GM11168 (cell line): Measurements from ENCODE around the gene SLC1A1.

Experiments used
- in situ Hi-C: fragments of 300-500 bp; cut with MboI; formaldehyde crosslinking; loops from one replicate; pipeline ENCODE4 v1.12.0; 2022; ENCODE audit warnings: low sequenced_read_pairs; ENCODE audit not compliant: unreplicated experiment

Gene SLC1A1

DNA sequence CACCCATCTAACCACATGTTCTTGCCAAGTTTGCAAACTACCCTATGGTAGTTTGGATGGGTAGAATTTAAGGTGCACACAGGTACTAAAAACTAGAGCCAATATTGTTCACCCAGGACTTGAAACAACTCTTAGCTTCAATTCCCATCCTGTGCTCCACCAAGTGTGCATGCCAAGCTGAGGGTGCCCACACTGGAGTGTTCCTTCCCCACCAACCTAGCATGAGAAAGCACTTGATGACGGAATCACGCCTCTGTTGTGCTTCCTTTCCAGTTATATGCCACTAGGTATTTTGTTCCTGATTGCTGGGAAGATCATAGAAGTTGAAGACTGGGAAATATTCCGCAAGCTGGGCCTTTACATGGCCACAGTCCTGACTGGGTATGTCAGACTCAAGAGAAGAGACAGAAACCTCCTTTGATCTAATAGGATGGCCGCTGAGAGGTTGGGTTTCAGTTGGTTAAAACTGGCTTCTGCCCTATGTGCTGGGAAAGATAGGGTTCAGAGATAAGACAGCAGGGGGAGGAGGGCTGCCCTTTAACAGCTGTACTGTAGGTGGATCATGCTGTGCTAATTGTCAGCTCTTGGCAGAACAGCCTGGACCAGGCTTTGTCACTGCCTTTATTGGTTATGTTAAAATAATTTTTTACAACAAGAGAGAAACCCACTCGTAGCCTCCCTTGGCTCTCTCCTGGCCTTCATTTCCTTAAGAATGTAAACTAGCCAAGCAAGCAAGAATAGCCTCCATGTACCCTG is 83.5 kb downstream of the SLC1A1 start:
- in situ Hi-C loops, result no loop called here

DNA sequence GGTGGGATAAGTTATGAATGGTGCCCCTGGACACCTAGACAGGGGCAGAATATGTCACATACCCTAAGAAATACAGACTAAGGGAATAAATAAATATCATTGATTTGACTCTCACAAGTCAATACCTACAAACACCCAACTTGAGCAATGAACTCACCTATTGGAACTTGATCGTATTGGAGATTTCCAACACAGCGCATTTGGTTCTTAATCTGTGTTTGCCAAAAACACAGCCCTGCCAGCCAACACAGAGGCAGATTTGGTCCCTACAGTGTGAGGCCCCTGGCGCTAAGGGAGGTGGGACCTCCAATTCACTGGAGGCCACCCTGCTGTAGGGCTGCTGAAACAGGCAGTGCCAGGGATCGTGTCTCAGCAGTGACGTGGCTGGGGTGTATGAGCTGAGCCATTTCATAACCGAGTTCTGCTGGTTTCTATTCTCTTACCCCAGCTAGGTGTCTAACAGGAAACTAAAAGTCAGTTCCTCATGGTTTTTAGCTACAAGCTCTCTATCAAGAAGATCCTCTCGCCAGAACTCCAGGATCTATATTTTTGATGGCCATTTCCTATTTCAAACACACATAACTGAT is 84.5 kb downstream of the SLC1A1 start:
- in situ Hi-C loops, result no loop called here

- in situ Hi-C loops, result no loop called here
Observed at GRCh38 chr9:4575997-4576396, 85.7 kb downstream of the SLC1A1 start.

GRCh38 chr9:4576448-4576847 is 86.2 kb downstream of the SLC1A1 start:
- in situ Hi-C loops, result no loop called here

DNA sequence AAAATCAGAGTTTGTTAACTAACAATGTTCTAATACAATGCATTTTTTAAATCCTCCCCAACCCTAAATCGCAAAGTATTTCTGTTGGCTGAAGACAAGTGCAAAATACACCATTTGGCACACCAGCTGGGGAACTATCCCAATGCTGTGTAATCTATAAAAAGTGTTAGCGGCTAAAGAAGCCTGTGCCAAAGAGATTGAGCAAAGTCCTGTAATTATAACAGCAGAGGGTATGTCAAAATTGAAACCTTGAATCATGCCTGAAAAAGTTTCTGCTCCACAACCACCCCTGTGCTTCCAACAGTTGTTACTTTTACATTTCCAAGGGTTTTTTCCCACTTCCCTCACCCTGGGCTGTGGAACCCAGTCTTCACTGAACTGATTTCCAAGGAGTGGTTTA is 88.7 kb downstream of the SLC1A1 start:
- in situ Hi-C loops, result no loop called here

- in situ Hi-C loops, result no loop called here
Observed at GRCh38 chr9:4581035-4581760, 90.9 kb downstream of the SLC1A1 start.

- in situ Hi-C loops, result no loop called here
Observed at GRCh38 chr9:4581861-4582565, 91.7 kb downstream of the SLC1A1 start.

DNA sequence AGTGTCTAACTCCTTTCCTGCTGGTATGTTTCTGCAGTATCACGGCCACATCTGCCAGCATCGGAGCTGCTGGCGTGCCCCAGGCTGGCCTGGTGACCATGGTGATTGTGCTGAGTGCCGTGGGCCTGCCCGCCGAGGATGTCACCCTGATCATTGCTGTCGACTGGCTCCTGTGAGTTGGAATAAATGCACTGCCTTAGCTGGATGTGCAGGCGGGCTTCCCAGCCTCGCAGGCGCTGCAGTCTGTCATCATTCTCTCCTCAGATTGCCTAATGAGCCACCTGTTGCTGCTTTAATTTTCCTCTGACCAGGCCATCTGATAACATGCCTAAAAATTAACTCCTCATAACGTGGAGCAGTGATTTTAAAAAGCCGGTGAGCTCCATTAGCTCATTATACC is 92.7 kb downstream of the SLC1A1 start:
- in situ Hi-C loops, result no loop called here

GRCh38 chr9:4584636-4585035 is 94.4 kb downstream of the SLC1A1 start:
- in situ Hi-C loops, result no loop called here

DNA sequence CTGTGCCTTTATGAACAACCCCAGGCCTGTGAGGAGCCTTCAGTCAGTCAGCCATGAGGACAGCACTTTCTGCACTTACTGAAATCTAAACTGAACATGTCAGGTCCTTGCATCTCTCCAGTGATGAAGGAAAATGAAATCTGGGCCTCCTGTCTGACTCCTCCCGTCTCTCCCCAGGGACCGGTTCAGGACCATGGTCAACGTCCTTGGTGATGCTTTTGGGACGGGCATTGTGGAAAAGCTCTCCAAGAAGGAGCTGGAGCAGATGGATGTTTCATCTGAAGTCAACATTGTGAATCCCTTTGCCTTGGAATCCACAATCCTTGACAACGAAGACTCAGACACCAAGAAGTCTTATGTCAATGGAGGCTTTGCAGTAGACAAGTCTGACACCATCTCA is 94.9 kb downstream of the SLC1A1 start:
- in situ Hi-C loops, result no loop called here

DNA sequence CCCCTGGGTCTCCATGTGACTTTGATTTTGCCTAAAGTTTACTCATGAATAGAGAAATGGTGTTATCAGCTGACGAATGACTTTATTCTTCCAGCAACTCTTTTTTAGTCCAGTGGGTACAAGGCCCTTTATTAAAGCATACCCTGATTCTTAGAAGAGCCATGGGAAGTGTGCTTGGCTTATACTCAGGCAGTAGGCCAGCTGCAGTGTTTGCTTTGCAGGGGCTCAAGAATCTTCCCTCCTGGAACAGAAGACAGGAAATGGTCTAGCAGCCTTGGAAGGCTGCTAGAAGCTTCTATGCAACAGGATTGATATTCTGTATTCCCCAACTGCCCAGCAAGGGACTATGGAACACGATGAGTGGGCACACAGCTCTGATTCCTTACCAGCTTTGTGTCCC is 98.5 kb downstream of the SLC1A1 start:
- in situ Hi-C loops, result no loop called here

DNA sequence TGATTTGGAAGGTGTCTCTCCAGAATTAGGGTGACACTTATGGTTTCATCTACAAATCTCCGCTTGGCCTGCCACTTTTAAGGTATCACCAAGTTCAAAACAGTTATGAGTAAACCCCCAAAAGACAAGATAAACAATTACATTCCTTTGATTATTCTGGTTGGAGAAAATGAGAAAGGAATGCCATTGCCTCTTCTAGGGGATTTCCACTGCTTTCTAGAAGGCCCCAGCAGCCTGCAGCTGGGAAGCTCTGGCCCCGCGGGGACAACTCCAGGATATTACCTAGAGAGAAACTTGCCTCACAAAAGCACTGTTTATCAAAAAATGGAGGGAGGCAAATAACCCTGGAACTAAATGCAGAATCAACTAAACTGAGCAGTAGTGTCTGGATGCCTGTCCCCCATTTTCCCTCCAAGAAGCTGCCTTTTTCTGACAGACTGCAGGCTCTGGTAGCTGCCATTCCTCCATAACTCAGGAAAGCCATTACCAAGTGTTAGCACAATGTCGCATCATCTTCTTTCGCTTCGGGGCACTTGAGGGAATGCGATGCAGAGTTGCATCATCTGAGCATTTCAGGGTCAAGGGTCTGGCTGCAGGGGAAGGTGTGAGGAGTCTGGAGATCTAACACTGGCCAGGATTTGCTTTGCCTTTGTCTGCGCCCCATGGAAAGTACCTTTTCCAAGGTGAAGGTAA is 100.3 kb downstream of the SLC1A1 start:
- in situ Hi-C loops, result no loop called here

- in situ Hi-C loops, result no loop called here
Observed at GRCh38 chr9:4591123-4591500, 100.8 kb downstream of the SLC1A1 start.

DNA sequence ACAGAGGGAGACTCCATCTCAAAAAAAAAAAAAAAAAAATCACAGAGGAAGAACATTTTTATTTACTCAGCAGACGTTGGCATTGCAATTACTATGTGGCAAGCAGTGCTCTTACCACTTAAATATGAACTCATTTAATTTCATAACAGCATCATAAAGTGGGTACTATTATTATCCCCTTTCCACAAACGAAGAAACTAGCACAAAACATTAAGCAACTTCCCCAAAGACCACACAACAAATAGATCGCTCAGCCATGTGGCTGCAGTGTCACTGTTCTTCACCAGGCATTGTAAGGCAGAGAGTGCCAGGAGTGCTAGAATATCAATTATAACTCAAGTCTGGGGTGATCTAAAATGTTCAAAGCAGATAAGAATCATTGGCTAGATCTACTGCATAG is 102.0 kb downstream of the SLC1A1 start:
- in situ Hi-C loops, result no loop called here

DNA sequence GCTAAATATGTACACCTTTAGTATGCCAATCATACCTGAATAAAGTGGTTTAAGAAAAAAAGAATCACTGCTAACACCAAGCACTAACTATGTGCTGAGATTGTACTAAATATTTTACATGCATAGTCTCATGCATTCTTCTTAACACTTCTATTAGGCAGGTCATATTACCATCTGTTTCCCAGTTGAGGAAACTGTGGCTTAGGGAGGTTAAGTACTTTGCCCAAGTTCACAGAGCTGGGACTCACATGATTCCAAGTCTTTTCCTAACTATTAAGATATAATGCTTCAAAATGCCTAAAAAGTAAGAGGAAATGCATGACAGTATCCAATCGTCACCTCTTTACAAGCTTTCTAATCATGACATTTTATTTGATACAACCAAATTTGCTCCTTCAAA is 102.6 kb downstream of the SLC1A1 start:
- in situ Hi-C loops, result no loop called here

GRCh38 chr9:4594545-4594944 is 104.3 kb downstream of the SLC1A1 start:
- in situ Hi-C loops, result no loop called here

DNA sequence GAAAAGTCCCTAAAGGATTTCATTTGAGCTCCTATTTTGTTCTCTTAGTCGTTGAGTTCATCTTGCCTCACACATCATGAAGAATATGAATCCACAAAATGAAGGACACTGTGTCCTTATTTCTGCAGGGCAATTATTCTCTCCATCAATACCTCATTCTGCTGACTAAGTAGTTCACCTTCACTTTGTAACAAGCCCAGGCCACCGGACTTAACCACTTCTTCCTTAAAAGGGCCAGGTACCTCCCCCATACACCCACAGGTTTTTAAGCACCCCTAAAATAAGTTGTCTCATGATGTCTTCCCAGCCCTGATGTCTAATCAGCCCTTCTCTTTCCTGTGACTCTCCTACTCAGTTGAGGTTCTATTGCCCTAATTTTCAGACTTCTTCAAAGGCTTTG is 104.7 kb downstream of the SLC1A1 start:
- in situ Hi-C loops, result no loop called here

DNA sequence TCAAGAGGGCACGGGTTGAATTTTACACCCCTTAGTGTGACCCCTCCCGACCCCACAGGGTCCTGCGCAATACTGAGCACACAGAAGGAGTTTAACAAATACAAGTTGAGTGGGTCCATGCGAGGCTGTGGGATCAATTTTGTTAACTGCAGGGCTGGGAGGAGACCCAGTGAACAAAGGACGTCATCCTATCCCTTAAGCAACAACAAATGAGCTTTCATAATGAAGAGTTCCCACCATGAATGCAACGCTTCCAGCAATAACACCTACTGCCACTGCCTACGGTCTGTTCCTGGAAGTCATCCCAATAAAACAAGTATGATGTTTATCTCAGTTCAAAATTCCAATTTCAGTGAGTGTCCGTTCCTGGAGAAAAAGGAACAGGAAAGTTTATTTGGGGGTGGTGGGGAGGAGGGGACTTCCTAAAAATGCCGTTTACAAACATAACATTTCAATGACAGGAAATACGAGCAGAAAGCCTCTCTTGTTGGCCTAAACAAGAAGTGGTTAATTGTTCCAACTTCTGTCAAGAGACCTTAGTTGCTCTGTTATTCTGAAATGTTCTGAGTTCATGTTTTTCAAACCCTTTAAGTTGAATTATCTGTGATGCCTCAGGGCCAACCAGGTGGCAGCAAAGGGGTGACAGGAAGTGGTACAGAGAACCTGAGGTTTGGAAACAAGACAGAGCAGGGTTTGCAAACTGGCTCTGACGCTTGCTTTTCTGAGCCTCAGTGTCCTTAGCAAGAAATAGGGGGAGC is 106.1 kb downstream of the SLC1A1 start:
- in situ Hi-C loops, result no loop called here

- in situ Hi-C loops, result no loop called here
Observed at GRCh38 chr9:4600368-4600767, 110.1 kb downstream of the SLC1A1 start.

DNA sequence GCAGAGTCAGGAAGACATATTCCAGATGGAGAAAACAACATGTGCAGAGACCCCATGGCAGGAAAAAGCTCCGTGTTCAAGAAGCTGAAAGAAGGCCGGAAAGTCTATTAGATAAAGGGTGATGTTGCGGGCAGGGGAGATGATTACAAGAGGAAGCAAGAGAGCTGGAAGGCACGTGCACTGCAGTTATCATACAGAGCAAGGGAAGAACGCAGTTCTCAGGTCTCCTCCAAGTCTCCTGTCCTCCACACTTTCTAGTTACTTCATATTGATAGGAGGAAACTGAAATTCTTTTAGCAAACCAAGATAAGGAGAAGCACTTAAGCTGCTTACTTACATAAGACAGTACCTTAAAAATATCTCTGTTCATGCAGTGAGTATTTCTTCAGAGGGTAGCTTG is 113.6 kb downstream of the SLC1A1 start:
- in situ Hi-C loops, result no loop called here
